ENCODE data around the gene MLLT6. TPM values are rescaled to one million over a fixed set of nuclear protein-coding genes. Genes with fewer than 3 reads are reported as not detected.
A peak's percentile ranks its signal among the peaks of the same experiment; 100 is the strongest.

Gene MLLT6
- total RNA-seq, 4 donors from 2014 or later: 69.2 to 297 (median 190) TPM

- Histone ChIP-seq H3K27me3 (no peaks in the 10 kb centered on the region), H3K4me3 (no peak overlapping the region), H3K27ac (peak overlapping the region in 1 of 4 donors; percentile 26), H3K4me1 (peaks cover 0 to 70% (median 4%) of the 10 kb centered on the region in 4 donors), H3K9me3 (no peaks in the 10 kb centered on the region), H3K36me3 (peaks cover 0 to 38% (median 0%) of the 10 kb centered on the region in 3 donors)
- no peak for DNase-seq
- TF ChIP-seq CTCF (IDR thresholded peaks at IDR 0.05): no peak
- no peak for TF ChIP-seq POLR2A (IDR thresholded peaks at IDR 0.05)
Observed at GRCh38 chr17:38740044-38740443, 35.0 kb downstream of the MLLT6 start.

- Histone ChIP-seq H3K27me3 (no peaks in the 10 kb centered on the region), H3K36me3 (peaks cover 0 to 32% (median 0%) of the 10 kb centered on the region in 3 donors), H3K4me3 (no peak overlapping the region), H3K9me3 (no peaks in the 10 kb centered on the region), H3K27ac (peak overlapping the region in 1 of 4 donors; percentile 86), H3K4me1 (peaks cover 0 to 67% (median 2%) of the 10 kb centered on the region in 4 donors)
- DNase-seq: peak in 1 of 3 donors; percentile 19
- TF ChIP-seq POLR2A (IDR thresholded peaks at IDR 0.05): no peak
- TF ChIP-seq CTCF (IDR thresholded peaks at IDR 0.05): no peak
Observed at GRCh38 chr17:38740806-38741205, 35.7 kb downstream of the MLLT6 start.

GRCh38 chr17:38741461-38741860 is 36.4 kb downstream of the MLLT6 start:
- DNase-seq: peak in 1 of 3 donors; percentile 31
- peak overlapping the region in 3 of 4 donors; percentile 59 to 86 (median 85) for H3K27ac ChIP-seq
- no peaks in the 10 kb centered on the region for H3K9me3 ChIP-seq
- H3K4me3 ChIP-seq: no peak overlapping the region
- TF ChIP-seq POLR2A (IDR thresholded peaks at IDR 0.05) (no peak), CTCF (IDR thresholded peaks at IDR 0.05) (no peak)
- no peaks in the 10 kb centered on the region for H3K27me3 ChIP-seq
- peaks cover 1 to 73% (median 3%) of the 10 kb centered on the region in 4 donors for H3K4me1 ChIP-seq
- peaks cover 0 to 26% (median 0%) of the 10 kb centered on the region in 3 donors for H3K36me3 ChIP-seq

- peaks cover 6 to 78% (median 7%) of the 10 kb centered on the region in 4 donors for H3K4me1 ChIP-seq
- H3K27ac ChIP-seq: peak overlapping the region in 3 of 4 donors; percentile 59 to 86 (median 85)
- H3K27me3 ChIP-seq: no peaks in the 10 kb centered on the region
- peak overlapping the region in 1 of 4 donors; percentile 9 for H3K4me3 ChIP-seq
- H3K9me3 ChIP-seq: no peaks in the 10 kb centered on the region
- H3K36me3 ChIP-seq: peaks cover 0 to 21% (median 0%) of the 10 kb centered on the region in 3 donors
- DNase-seq: peak in 2 of 3 donors; percentile 73 to 84
- no peak for TF ChIP-seq POLR2A (IDR thresholded peaks at IDR 0.05)
- TF ChIP-seq CTCF (IDR thresholded peaks at IDR 0.05): no peak
Observed at GRCh38 chr17:38741921-38742410, 36.9 kb downstream of the MLLT6 start.

- H3K4me1 ChIP-seq: peaks cover 7 to 83% (median 12%) of the 10 kb centered on the region in 4 donors
Observed at GRCh38 chr17:38742411-38743308, 37.6 kb downstream of the MLLT6 start.

More at GRCh38 chr17:38742411-38743308, 37.6 kb downstream of the MLLT6 start:
- Histone ChIP-seq H3K9me3 (no peaks in the 10 kb centered on the region), H3K27me3 (no peaks in the 10 kb centered on the region), H3K4me3 (peak overlapping the region in 1 of 4 donors; percentile 9), H3K36me3 (peaks cover 0 to 18% (median 0%) of the 10 kb centered on the region in 3 donors), H3K27ac (peak overlapping the region in 3 of 4 donors; percentile 59 to 86 (median 85))
- peak in 2 of 3 donors; percentile 71 to 75 for DNase-seq
- no peak for TF ChIP-seq CTCF (IDR thresholded peaks at IDR 0.05)
- peak in 1 of 2 donors; percentile 19 for TF ChIP-seq POLR2A (IDR thresholded peaks at IDR 0.05)
